Measurements from ENCODE around the gene COL9A1. TPM values are rescaled to one million over a fixed set of nuclear protein-coding genes. Genes with fewer than 3 reads are reported as not detected.
"Not testable (repeated sequence)": the region's sequence is repeated elsewhere in the genome, so short reads cannot be mapped to it uniquely, and the experiment has no call there.

Gene COL9A1
- total RNA-seq, 3 donors from 2014 or later (not counting 1 experiment from before 2014, with no cell fraction given): not detected

- intact Hi-C loops (cut with micrococcal nuclease): no loop called here
- no peak overlapping the region for H3K4me3 ChIP-seq (ENCODE audit: low read length)
- H3K9me3 ChIP-seq (ENCODE audit: control insufficient read depth, insufficient read depth, low read length): no peaks in the 10 kb centered on the region
- no peak overlapping the region for H3K4me3 Mint-ChIP-seq
- no peaks in the 10 kb centered on the region for H3K4me1 Mint-ChIP-seq
- no peaks in the 10 kb centered on the region for H3K36me3 ChIP-seq (ENCODE audit: control insufficient read depth, insufficient read depth, low read length)
- H3K27me3 ChIP-seq (ENCODE audit: control insufficient read depth, insufficient read depth, low read length): no peaks in the 10 kb centered on the region
- no peak overlapping the region for H3K27ac ChIP-seq (ENCODE audit: low read length)
- H3K27ac Mint-ChIP-seq: no peak overlapping the region
- no peaks in the 10 kb centered on the region for H3K36me3 Mint-ChIP-seq
- DNase-seq (no peak), ATAC-seq (no peak)
- H3K9me3 Mint-ChIP-seq: no peaks in the 10 kb centered on the region
- H3K4me1 ChIP-seq (ENCODE audit: control insufficient read depth, insufficient read depth, low read length): no peaks in the 10 kb centered on the region
- H3K27me3 Mint-ChIP-seq (ENCODE audit: low read depth in 2 of 2): no peaks in the 10 kb centered on the region
- TF ChIP-seq CTCF (IDR thresholded peaks at IDR 0.05): no peak
These were observed 22.1 kb upstream of the COL9A1 start for GRCh38 chr6:70325009-70325408.

- H3K4me1 Mint-ChIP-seq; H3K27ac Mint-ChIP-seq; H3K27me3 ChIP-seq (ENCODE audit: control insufficient read depth, insufficient read depth, low read length); ATAC-seq; H3K9me3 Mint-ChIP-seq; DNase-seq; H3K27me3 Mint-ChIP-seq (ENCODE audit: low read depth in 2 of 2); H3K4me3 ChIP-seq (ENCODE audit: low read length); H3K27ac ChIP-seq (ENCODE audit: low read length); intact Hi-C loops (cut with micrococcal nuclease); H3K4me3 Mint-ChIP-seq; H3K4me1 ChIP-seq (ENCODE audit: control insufficient read depth, insufficient read depth, low read length); H3K36me3 ChIP-seq (ENCODE audit: control insufficient read depth, insufficient read depth, low read length); H3K36me3 Mint-ChIP-seq; H3K9me3 ChIP-seq (ENCODE audit: control insufficient read depth, insufficient read depth, low read length): not testable (repeated sequence)
- 92% methylated on average over 12 of the region's 12 CpGs for WGBS (ENCODE audit: insufficient coverage)
These were observed 14.9 kb upstream of the COL9A1 start for GRCh38 chr6:70317799-70318198.

- 84% methylated on average over 2 of the region's 2 CpGs for WGBS (ENCODE audit: insufficient coverage)
- H3K9me3 Mint-ChIP-seq: peaks cover 0 to 2% of the 10 kb centered on the region in 2 donors
- Histone ChIP-seq H3K4me1 (ENCODE audit: control insufficient read depth, insufficient read depth, low read length) (no peaks in the 10 kb centered on the region), H3K27me3 (ENCODE audit: control insufficient read depth, insufficient read depth, low read length) (no peaks in the 10 kb centered on the region), H3K36me3 (ENCODE audit: control insufficient read depth, insufficient read depth, low read length) (no peaks in the 10 kb centered on the region), H3K4me3 (ENCODE audit: low read length) (no peak overlapping the region), H3K27ac (ENCODE audit: low read length) (no peak overlapping the region), H3K9me3 (ENCODE audit: control insufficient read depth, insufficient read depth, low read length) (no peaks in the 10 kb centered on the region)
- H3K27ac Mint-ChIP-seq: no peak overlapping the region
- H3K27me3 Mint-ChIP-seq (ENCODE audit: low read depth in 2 of 2): peaks cover 3 to 6% of the 10 kb centered on the region in 2 donors
- intact Hi-C loops (cut with micrococcal nuclease): no loop called here
- H3K4me1 Mint-ChIP-seq: no peaks in the 10 kb centered on the region
- no peaks in the 10 kb centered on the region for H3K36me3 Mint-ChIP-seq
- no peak for TF ChIP-seq CTCF (IDR thresholded peaks at IDR 0.05)
- H3K4me3 Mint-ChIP-seq: no peak overlapping the region
- ATAC-seq (no peak), DNase-seq (no peak)
These were observed 12.3 kb upstream of the COL9A1 start for GRCh38 chr6:70315079-70315751.

- H3K4me1 Mint-ChIP-seq: no peaks in the 10 kb centered on the region
- H3K9me3 Mint-ChIP-seq: peaks cover 0 to 2% of the 10 kb centered on the region in 2 donors
- no peak for TF ChIP-seq CTCF (IDR thresholded peaks at IDR 0.05)
- intact Hi-C loops (cut with micrococcal nuclease): loop anchor here (5.0 kb wide), 1 partner anchor 373 kb away; no protein-coding TSS in a partner anchor
- Histone ChIP-seq H3K27me3 (ENCODE audit: control insufficient read depth, insufficient read depth, low read length) (no peaks in the 10 kb centered on the region), H3K27ac (ENCODE audit: low read length) (no peak overlapping the region), H3K4me1 (ENCODE audit: control insufficient read depth, insufficient read depth, low read length) (no peaks in the 10 kb centered on the region), H3K36me3 (ENCODE audit: control insufficient read depth, insufficient read depth, low read length) (no peaks in the 10 kb centered on the region), H3K4me3 (ENCODE audit: low read length) (no peak overlapping the region), H3K9me3 (ENCODE audit: control insufficient read depth, insufficient read depth, low read length) (no peaks in the 10 kb centered on the region)
- DNase-seq (no peak), ATAC-seq (no peak)
- WGBS (ENCODE audit: insufficient coverage): 83% methylated on average over 4 of the region's 4 CpGs
- no peaks in the 10 kb centered on the region for H3K36me3 Mint-ChIP-seq
- no peak overlapping the region for H3K4me3 Mint-ChIP-seq
- no peak overlapping the region for H3K27ac Mint-ChIP-seq
- H3K27me3 Mint-ChIP-seq (ENCODE audit: low read depth in 2 of 2): peaks cover 3 to 6% of the 10 kb centered on the region in 2 donors
These were observed 11.4 kb upstream of the COL9A1 start for GRCh38 chr6:70314296-70314695.
